SW 1271 (cell line): Measurements from ENCODE around the gene KAZN.

ENCODE experiments used
- DNase-seq, 2 experiments: peaks; one replicate each; lab custom pipeline; 2025; lab: John Stamatoyannopoulos, UW

The KAZN gene

GRCh38 chr1:14826731-14827326 lies 228.3 kb downstream of the KAZN start:
- no peak for DNase-seq

GRCh38 chr1:14827870-14828269 lies 229.4 kb downstream of the KAZN start:
- no peak for DNase-seq

GRCh38 chr1:14828665-14829064 lies 230.2 kb downstream of the KAZN start:
- DNase-seq = no peak

- no peak for DNase-seq
Measured at GRCh38 chr1:14835725-14836124, 237.2 kb downstream of the KAZN start.

GRCh38 chr1:14836426-14837140 lies 238.1 kb downstream of the KAZN start:
- no peak for DNase-seq

GRCh38 chr1:14840374-14840773 lies 241.9 kb downstream of the KAZN start:
- no peak for DNase-seq

GRCh38 chr1:14841456-14841855 lies 243.0 kb downstream of the KAZN start:
- no peak for DNase-seq

- DNase-seq = no peak
Measured at GRCh38 chr1:14841951-14842350, 243.5 kb downstream of the KAZN start.

GRCh38 chr1:14842361-14842760 lies 243.9 kb downstream of the KAZN start:
- no peak for DNase-seq

GRCh38 chr1:14842891-14843290 lies 244.4 kb downstream of the KAZN start:
- DNase-seq = no peak

- DNase-seq = no peak
Measured at GRCh38 chr1:14843525-14843924, 245.0 kb downstream of the KAZN start.

GRCh38 chr1:14844356-14844755 lies 245.9 kb downstream of the KAZN start:
- DNase-seq = no peak

- DNase-seq = no peak
Measured at GRCh38 chr1:14844923-14845617, 246.6 kb downstream of the KAZN start.

GRCh38 chr1:14845851-14846250 lies 247.4 kb downstream of the KAZN start:
- no peak for DNase-seq

GRCh38 chr1:14846688-14847087 lies 248.2 kb downstream of the KAZN start:
- DNase-seq = no peak

GRCh38 chr1:14848203-14848602 lies 249.7 kb downstream of the KAZN start:
- DNase-seq = no peak

GRCh38 chr1:14848625-14849024 lies 250.1 kb downstream of the KAZN start:
- DNase-seq = no peak

- DNase-seq = no peak
Measured at GRCh38 chr1:14849038-14849437, 250.6 kb downstream of the KAZN start.

GRCh38 chr1:14850563-14850962 lies 252.1 kb downstream of the KAZN start:
- no peak for DNase-seq

- DNase-seq = no peak
Measured at GRCh38 chr1:14851760-14852159, 253.3 kb downstream of the KAZN start.

GRCh38 chr1:14852291-14852690 lies 253.8 kb downstream of the KAZN start:
- DNase-seq = no peak

GRCh38 chr1:14853518-14853917 lies 255.0 kb downstream of the KAZN start:
- no peak for DNase-seq

GRCh38 chr1:14855268-14855667 lies 256.8 kb downstream of the KAZN start:
- DNase-seq = no peak
